Measurements from ENCODE around the gene SEMA4D.

Gene SEMA4D

DNA sequence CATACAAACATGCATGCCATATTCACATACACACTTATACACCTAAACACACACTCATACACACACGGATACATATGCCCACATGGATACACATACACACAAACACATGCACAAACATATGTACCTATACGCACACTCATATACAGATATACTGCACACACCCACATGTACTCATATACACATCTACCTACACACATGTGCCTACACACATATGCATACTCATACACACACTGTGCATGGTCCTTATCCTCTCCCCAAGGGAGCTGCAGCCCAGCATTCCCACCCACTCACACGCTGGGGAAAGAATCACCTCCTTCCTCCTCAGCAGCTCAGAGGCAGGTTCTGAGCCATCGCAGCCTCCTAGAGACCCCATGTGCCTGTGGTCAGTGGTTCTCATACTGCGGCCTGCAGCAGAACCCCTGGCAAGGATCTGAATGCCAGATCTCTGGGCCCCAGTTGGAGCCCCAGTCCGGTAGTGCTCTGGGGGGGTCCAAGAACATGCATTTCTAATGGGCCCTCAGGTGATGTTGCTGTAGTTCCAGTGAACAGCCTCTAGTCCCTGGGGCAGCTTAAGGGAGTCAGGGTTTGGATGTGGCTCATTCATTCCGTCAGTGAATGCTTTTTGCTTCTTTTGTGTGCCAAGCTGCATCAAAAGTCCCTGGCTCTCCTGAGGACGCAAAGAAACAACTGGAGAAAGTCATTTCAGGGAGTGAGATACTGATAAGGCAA is 39.0 kb downstream of the SEMA4D start:
- Mint-ChIP-seq H3K27me3 (ENCODE audit: low read depth) (peaks cover 5% of the 10 kb centered on the region), H3K4me3 (no peak overlapping the region), H3K27ac (no peak overlapping the region), H3K9me3 (no peaks in the 10 kb centered on the region), H3K4me1 (peaks cover 6% of the 10 kb centered on the region), H3K36me3 (ENCODE audit: low read depth) (no peaks in the 10 kb centered on the region)
- TF ChIP-seq, protein P1, sequence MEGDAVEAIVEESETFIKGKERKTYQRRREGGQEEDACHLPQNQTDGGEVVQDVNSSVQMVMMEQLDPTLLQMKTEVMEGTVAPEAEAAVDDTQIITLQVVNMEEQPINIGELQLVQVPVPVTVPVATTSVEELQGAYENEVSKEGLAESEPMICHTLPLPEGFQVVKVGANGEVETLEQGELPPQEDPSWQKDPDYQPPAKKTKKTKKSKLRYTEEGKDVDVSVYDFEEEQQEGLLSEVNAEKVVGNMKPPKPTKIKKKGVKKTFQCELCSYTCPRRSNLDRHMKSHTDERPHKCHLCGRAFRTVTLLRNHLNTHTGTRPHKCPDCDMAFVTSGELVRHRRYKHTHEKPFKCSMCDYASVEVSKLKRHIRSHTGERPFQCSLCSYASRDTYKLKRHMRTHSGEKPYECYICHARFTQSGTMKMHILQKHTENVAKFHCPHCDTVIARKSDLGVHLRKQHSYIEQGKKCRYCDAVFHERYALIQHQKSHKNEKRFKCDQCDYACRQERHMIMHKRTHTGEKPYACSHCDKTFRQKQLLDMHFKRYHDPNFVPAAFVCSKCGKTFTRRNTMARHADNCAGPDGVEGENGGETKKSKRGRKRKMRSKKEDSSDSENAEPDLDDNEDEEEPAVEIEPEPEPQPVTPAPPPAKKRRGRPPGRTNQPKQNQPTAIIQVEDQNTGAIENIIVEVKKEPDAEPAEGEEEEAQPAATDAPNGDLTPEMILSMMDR (IDR thresholded peaks at IDR 0.05; ENCODE audit: unreplicated experiment in 3 of 3) = no peak

DNA sequence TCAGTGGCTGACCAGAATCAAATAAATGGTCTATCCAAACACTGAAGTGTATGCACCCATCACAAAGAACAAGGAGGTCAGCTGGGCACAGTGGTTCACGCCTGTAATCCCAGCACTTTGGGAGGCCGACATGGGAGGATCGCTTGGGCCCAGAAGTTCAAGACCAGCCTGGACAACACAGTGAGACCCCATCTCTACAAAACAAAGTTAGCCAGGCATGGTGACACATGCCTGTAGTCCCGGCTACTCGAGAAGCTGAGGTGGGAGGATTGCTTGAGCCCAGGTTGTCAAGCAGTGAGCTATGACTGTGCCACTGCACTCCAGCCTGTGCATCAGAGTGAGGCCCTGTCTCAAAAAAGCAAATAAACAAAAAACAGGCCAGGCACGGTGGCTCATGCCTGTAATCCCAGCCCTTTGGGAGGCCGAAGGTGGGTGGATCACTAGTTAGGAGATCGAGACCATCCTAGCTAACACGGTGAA is 40.5 kb downstream of the SEMA4D start:
- Mint-ChIP-seq H3K9me3 (no peaks in the 10 kb centered on the region), H3K27ac (no peak overlapping the region), H3K36me3 (ENCODE audit: low read depth) (peaks cover 6% of the 10 kb centered on the region), H3K27me3 (ENCODE audit: low read depth) (peaks cover 5% of the 10 kb centered on the region), H3K4me1 (peaks cover 6% of the 10 kb centered on the region), H3K4me3 (no peak overlapping the region)
- TF ChIP-seq, protein P1 (IDR thresholded peaks at IDR 0.05; ENCODE audit: unreplicated experiment in 3 of 3) = no peak

DNA sequence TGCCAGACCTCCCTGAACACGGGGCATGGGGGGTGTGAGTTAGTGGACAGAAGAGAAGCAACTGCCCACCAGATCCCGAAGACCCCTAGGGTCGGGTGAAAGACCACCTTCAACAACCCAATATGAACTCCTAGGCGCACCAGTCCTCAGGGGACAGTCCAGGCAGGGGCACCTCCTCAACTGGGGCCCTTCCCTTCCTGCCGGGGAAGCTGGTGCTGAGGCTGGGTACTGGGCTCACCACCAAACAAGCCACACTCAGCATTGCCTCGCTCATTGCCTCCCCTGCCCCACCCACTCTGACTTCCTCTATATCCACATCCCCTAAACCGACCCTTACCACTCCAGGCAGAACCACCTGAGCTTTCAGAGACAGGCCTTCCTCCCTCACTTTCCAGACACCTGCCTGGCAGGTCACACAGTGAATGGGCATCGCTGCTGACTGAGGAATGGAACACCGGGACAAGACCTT is 42.5 kb downstream of the SEMA4D start:
- Mint-ChIP-seq H3K4me1 (peaks cover 6% of the 10 kb centered on the region), H3K4me3 (no peak overlapping the region), H3K27ac (peak overlapping the region in 1 of 3 experiments; percentile 39), H3K9me3 (no peaks in the 10 kb centered on the region), H3K27me3 (ENCODE audit: low read depth) (peaks cover 5% of the 10 kb centered on the region), H3K36me3 (ENCODE audit: low read depth) (peaks cover 6% of the 10 kb centered on the region)
- TF ChIP-seq, protein P1 (IDR thresholded peaks at IDR 0.05; ENCODE audit: unreplicated experiment in 3 of 3) = no peak

DNA sequence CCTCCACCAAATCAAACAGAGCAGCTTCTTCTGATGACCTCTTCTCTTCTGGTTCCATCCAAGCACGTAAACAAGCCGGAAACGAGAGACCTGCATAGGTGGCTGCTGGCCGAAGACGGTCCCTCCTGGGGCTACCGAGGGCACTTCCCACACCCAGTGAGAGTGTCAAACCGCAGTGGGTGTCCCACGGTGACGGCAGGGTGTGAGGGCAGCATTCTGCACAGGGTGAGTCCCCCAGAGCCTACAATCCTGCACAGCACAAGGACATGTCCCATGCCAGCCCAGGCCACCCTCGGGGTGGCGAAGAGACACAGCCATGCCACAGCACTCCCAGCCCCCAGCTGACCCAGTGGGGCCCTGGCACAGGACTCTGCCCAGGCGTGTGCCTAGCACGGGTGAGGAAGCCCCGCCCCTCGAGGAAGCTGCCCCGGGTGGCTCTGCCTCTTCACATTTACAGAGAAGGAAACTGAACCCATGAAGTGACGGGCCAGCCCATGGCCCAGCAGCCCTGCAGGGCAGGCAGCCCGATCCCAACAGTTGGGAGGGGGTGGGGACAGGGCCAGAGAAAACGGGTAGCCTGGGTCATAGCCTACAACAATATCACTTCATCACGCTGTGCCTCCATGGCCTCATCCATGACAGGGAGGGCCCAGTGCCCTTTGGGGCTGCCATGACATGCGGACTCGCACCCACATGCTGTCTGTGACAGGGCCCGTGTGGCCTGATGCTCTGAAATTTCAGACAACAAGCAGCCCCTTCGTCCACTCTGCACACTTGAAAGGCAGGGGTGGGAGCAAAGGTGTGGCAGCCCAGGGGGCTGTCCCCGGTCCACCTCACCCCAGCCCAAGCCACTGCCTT is 43.2 kb downstream of the SEMA4D start:
- TF ChIP-seq, protein P1 (IDR thresholded peaks at IDR 0.05; ENCODE audit: unreplicated experiment in 3 of 3) = no peak
- Mint-ChIP-seq H3K27me3 (ENCODE audit: low read depth) (no peaks in the 10 kb centered on the region), H3K4me1 (no peaks in the 10 kb centered on the region), H3K4me3 (no peak overlapping the region), H3K27ac (no peak overlapping the region), H3K9me3 (no peaks in the 10 kb centered on the region), H3K36me3 (ENCODE audit: low read depth) (peaks cover 6% of the 10 kb centered on the region)

DNA sequence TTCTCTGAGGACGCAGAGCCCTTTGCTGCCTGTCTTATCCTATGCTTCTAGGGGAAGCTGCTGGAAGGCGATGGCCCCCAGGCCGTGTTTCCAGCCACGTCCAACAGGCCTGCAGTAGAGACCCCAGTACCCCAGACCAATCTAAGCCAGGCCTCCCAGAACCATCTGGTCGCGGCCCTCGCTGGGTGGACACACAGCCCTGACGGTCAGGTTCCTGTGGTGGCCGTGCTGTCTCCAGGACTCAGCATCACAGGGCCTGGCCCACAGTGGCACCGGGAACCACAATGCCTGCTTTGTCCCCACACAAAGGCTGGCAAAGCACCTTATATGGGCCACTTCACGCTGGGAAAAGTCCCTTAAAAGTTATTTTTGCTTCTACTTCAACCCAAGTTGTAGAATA is 44.5 kb downstream of the SEMA4D start:
- TF ChIP-seq, protein P1 (IDR thresholded peaks at IDR 0.05; ENCODE audit: unreplicated experiment in 3 of 3) = no peak
- Mint-ChIP-seq H3K27me3 (ENCODE audit: low read depth) (peaks cover under 1% of the 10 kb centered on the region), H3K27ac (no peak overlapping the region), H3K4me1 (no peaks in the 10 kb centered on the region), H3K4me3 (no peak overlapping the region), H3K36me3 (ENCODE audit: low read depth) (peaks cover 6% of the 10 kb centered on the region), H3K9me3 (no peaks in the 10 kb centered on the region)
